Naive B cell (primary cell): ENCODE data around the gene SIAE. TPM values are rescaled to one million over a fixed set of nuclear protein-coding genes. Genes with fewer than 3 reads are reported as not detected.

ENCODE experiments used
- ATAC-seq, 2 donors: fragments of 150-1000 bp; cut with Tn5 transposase; 2 replicates each; pipeline ENCODE4 v1.10.0; 2021; ENCODE audit warnings: low read depth in 2 of 2, mild to moderate bottlenecking in 2 of 2, moderate library complexity in 2 of 2
- DNase-seq: peaks from one replicate; pipeline ENCODE4 v3.0.0; 2022
- H3K27ac Mint-ChIP-seq, 6 donors: one replicate each; pipeline ENCODE4 v1.8.0; 2020 to 2022; ENCODE audit warnings: mild to moderate bottlenecking in 6 of 6, mixed read lengths in 6 of 6, moderate library complexity in 5 of 6, inconsistent platforms in 2 of 6
- H3K27me3 Mint-ChIP-seq, 3 donors: one replicate each; pipeline ENCODE4 v1.8.0; 2021 to 2022; ENCODE audit warnings: mixed read lengths in 3 of 3, mild to moderate bottlenecking in 1 of 3
- H3K36me3 Mint-ChIP-seq, 2 donors: one replicate each; pipeline ENCODE4 v1.8.0; 2020 to 2022; ENCODE audit warnings: mixed read lengths in 2 of 2, inconsistent platforms in 1 of 2, mild to moderate bottlenecking in 1 of 2
- H3K4me1 Mint-ChIP-seq, 3 donors: one replicate each; pipeline ENCODE4 v1.8.0; 2020 to 2022; ENCODE audit warnings: mixed read lengths in 3 of 3, inconsistent platforms in 1 of 3, mild to moderate bottlenecking in 1 of 3, moderate library complexity in 1 of 3
- H3K4me3 Mint-ChIP-seq, 8 donors: one replicate each; pipeline ENCODE4 v1.8.0; 2020 to 2022; ENCODE audit warnings: mild to moderate bottlenecking in 8 of 8, mixed read lengths in 8 of 8, moderate library complexity in 8 of 8, inconsistent platforms in 2 of 8
- H3K9me3 Mint-ChIP-seq, 7 donors: one replicate each; pipeline ENCODE4 v1.8.0; 2020 to 2022; ENCODE audit warnings: mixed read lengths in 7 of 7, mild to moderate bottlenecking in 5 of 7, inconsistent platforms in 2 of 7, moderate library complexity in 1 of 7
- polyA plus RNA-seq, 6 donors: library from polyadenylated mRNA; unstranded; fragments of 300-500 nt; fragmentation: Illumina TruSeq; gene quantifications; one replicate each; pipeline ENCODE4 v1.2.3, GENCODE V29; 2021; ENCODE audit warnings: low read depth in 6 of 6

Gene SIAE
- polyA plus RNA-seq, 6 donors from 2014 or later, result 2.4 to 3.9 (median 3.2) TPM

DNA sequence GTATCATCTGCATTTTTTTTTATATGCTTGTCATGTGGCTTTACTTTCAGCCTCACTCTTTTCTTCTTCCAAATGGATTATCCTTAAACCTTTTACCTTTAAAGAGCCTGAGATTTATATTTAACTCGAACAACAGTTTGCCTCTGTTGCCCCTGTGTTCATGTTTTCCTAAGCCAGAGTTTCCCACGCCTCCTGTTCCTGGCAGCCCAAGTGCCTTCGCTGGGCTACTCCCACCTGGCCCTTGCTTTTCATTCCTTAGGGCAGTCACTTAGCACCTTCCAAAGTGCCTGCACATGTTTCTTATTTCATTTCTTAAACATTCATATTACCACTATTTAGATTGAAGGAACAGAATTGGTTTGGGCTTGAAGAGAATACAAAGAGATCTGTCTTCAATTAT, 37.6 kb downstream of the SIAE start:
- no peaks in the 10 kb centered on the region for H3K9me3 Mint-ChIP-seq
- H3K27me3 Mint-ChIP-seq, result no peaks in the 10 kb centered on the region
- H3K4me1 Mint-ChIP-seq, result no peaks in the 10 kb centered on the region
- ATAC-seq, result no peak
- DNase-seq, result no peak
- no peak overlapping the region for H3K4me3 Mint-ChIP-seq
- H3K27ac Mint-ChIP-seq, result peak overlapping the region in 2 of 6 donors; percentile 43 to 74
- H3K36me3 Mint-ChIP-seq, result peaks cover 8 to 28% of the 10 kb centered on the region in 2 donors

DNA sequence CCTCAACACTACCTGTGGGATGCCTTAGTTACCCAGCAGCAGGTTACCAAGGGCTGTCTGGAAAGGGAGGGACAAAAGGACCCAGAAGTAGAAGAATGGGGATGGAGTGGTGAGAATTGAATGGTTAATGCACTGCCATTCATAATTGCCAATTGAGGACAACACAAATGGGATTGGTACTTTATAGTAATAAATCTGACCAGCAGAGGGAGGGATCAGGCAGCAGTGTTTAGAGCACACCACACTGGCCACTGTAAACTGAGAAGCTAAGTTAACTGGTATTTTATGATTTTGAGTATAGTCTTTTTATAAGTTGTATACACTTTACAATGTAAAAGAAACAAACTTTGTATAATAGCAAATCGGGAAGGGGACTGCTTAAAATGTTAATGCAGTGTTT, 40.2 kb downstream of the SIAE start:
- H3K4me3 Mint-ChIP-seq, result no peak overlapping the region
- peaks cover 8 to 32% of the 10 kb centered on the region in 2 donors for H3K36me3 Mint-ChIP-seq
- no peak for ATAC-seq
- no peaks in the 10 kb centered on the region for H3K27me3 Mint-ChIP-seq
- H3K4me1 Mint-ChIP-seq, result no peaks in the 10 kb centered on the region
- H3K9me3 Mint-ChIP-seq, result no peaks in the 10 kb centered on the region
- DNase-seq, result no peak
- peak overlapping the region in 1 of 6 donors; percentile 53 for H3K27ac Mint-ChIP-seq

- H3K4me3 Mint-ChIP-seq, result no peak overlapping the region
These were observed 43.6 kb downstream of the SIAE start for GRCh38 chr11:124629961-124630360.

DNA sequence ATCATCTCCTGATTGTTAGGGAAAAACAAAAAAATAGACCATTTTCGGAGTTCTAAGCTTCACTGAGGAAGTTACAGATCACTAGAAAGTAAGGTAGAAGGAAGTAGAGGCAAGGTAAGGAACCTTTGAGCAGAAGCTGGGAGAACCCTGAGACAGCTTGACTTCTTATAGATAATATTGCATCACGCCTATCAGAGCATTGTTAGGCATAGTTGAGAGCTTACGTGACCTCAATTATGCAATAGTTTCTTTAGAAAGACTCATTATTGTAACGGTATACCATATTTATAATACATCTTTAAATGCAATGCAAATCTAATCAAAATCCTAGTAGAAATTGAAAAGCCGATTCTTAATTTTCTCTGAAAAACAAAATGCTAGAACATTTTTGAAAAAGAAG, 46.0 kb downstream of the SIAE start:
- Mint-ChIP-seq H3K9me3 (no peaks in the 10 kb centered on the region), H3K36me3 (peaks cover 16% of the 10 kb centered on the region in 2 donors), H3K4me1 (peaks cover 22 to 29% (median 28%) of the 10 kb centered on the region in 3 donors), H3K27me3 (no peaks in the 10 kb centered on the region), H3K4me3 (no peak overlapping the region), H3K27ac (no peak overlapping the region)
- ATAC-seq, result no peak
- no peak for DNase-seq

More at GRCh38 chr11:124629961-124630360, 43.6 kb downstream of the SIAE start:
- Mint-ChIP-seq H3K27ac (no peak overlapping the region), H3K36me3 (peaks cover 24 to 27% of the 10 kb centered on the region in 2 donors), H3K27me3 (no peaks in the 10 kb centered on the region), H3K4me1 (peaks cover 12 to 13% (median 12%) of the 10 kb centered on the region in 3 donors), H3K9me3 (no peaks in the 10 kb centered on the region)
- no peak for ATAC-seq
- no peak for DNase-seq

GRCh38 chr11:124625504-124626168, 47.9 kb downstream of the SIAE start:
- Mint-ChIP-seq H3K36me3 (peaks cover 13 to 16% of the 10 kb centered on the region in 2 donors), H3K27ac (peak overlapping the region in 1 of 6 donors; percentile 58), H3K4me3 (peak overlapping the region in 1 of 8 donors; percentile 95), H3K9me3 (no peaks in the 10 kb centered on the region), H3K27me3 (peaks cover 0 to 5% (median 0%) of the 10 kb centered on the region in 3 donors), H3K4me1 (peaks cover 29 to 34% (median 29%) of the 10 kb centered on the region in 3 donors)
- ATAC-seq (no peak), DNase-seq (no peak)

DNA sequence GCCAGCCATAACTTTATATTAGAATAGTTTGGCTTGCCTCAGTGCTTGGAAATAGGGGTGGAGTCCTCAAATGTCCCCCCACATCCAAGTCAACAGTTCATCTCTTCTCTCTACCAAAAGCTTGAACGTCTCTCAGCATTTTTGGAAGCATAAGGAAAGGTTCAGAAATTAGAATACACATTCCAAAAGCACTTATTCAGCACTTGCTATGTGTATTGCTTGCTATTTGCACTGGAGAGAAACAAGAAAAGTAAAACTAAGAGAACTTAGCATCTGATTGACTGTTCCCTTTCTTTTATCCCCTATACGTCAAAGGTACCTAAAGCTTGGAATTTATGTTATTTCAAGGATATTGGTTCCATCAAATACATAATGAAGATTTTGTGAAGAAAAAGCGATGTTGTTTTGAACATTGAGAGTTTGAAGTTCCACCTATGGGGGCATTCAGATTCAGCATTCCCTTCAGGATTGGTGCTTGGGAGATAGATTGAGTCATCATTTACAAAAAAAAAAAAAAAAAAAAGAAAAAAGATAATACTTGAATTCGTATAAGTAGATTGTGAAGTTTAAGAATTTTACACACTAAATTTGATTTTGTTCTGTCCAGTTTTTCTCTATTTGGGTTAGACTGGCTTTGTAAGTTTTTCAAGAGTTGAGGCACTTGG, 49.5 kb downstream of the SIAE start:
- Mint-ChIP-seq H3K36me3 (peaks cover 13 to 16% of the 10 kb centered on the region in 2 donors), H3K27me3 (peaks cover 8 to 16% (median 13%) of the 10 kb centered on the region in 3 donors), H3K27ac (peak overlapping the region in 4 of 6 donors; percentile 96 to 99 (median 98)), H3K9me3 (no peaks in the 10 kb centered on the region), H3K4me3 (peak overlapping the region; percentile 90 to 99 (median 99)), H3K4me1 (peaks cover 29 to 34% (median 29%) of the 10 kb centered on the region in 3 donors)
- ATAC-seq (no peak), DNase-seq (no peak)

- peak; percentile 96 to 97 for ATAC-seq
- Mint-ChIP-seq H3K27me3 (peaks cover 18 to 28% (median 25%) of the 10 kb centered on the region in 3 donors), H3K36me3 (peaks cover 5 to 16% of the 10 kb centered on the region in 2 donors), H3K9me3 (no peaks in the 10 kb centered on the region), H3K4me3 (peak within 1 kb of the TSS; percentile 90 to 99 (median 99)), H3K27ac (peak within 1 kb of the TSS; percentile 94 to 99 (median 98)), H3K4me1 (peaks cover 29 to 34% (median 29%) of the 10 kb centered on the region in 3 donors)
- DNase-seq, result peak; percentile 76
These were observed 50.7 kb downstream of the SIAE start, which contains the start of gene TBRG1 for GRCh38 chr11:124622531-124623451. TSS of gene TBRG1 (plus strand) at chr11:124622864. CDS start at chr11:124623084, 220 bp downstream.

DNA sequence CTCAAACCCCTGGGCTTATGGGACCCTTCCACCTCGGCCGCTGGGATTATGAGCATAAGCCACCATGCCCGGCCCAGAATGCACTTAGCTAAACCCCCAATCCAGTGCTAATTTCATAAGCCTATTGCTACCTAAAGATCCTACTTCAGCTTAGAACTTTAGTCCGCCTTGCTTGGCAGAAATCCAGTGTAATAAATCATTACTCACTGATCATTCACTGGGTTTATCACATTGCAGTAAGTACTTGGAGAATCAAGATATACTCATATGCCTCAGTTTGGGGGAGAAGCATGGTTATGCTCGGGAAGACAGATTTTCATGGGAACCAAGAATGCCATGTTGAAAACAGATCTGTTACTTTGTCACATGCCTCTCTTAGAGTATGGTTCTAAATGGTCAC, 54.7 kb downstream of the SIAE start:
- H3K4me1 Mint-ChIP-seq, result peaks cover 13 to 16% (median 14%) of the 10 kb centered on the region in 3 donors
- DNase-seq (no peak), ATAC-seq (no peak)
- no peak overlapping the region for H3K27ac Mint-ChIP-seq
- H3K27me3 Mint-ChIP-seq, result peaks cover 28 to 51% (median 50%) of the 10 kb centered on the region in 3 donors
- H3K9me3 Mint-ChIP-seq, result no peaks in the 10 kb centered on the region
- H3K36me3 Mint-ChIP-seq, result no peaks in the 10 kb centered on the region
- H3K4me3 Mint-ChIP-seq, result no peak overlapping the region

DNA sequence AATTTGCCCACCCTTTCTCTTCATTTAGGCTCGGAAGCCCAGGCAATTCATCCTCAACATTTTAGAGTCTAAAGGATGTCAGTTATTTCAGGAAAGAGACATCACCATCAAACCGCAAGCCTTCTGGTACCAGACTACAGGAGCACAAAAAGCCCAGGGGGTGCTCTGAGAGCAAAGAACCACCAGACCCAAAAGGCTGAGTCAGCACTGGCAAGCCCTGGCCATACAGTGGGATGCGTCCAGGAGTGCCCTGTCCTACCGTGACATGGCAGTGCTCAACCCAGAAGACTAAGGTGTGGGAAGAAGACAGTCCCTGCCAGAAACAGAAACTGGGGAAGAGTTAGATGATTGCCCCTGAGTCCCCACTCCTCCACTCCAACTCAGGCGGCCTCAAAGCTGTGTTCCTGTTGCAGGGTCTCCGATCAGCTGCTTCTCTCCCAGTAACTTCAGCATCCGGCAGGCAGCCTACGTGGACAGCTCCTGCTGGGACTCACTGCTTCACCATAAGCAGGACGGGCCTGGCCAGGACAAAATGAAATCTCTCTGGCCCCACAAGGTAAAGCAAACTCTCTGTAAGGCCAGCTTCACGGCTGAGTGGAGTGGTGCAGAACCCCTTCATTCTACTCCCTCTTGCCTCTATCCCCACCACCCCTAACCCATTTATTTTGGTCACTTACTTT, 60.8 kb downstream of the SIAE start:
- Mint-ChIP-seq H3K27ac (no peak overlapping the region), H3K9me3 (no peaks in the 10 kb centered on the region), H3K36me3 (no peaks in the 10 kb centered on the region), H3K4me3 (no peak overlapping the region), H3K27me3 (peaks cover 11 to 39% (median 25%) of the 10 kb centered on the region in 3 donors), H3K4me1 (no peaks in the 10 kb centered on the region)
- DNase-seq, result no peak
- ATAC-seq, result no peak

- no peak overlapping the region for H3K4me3 Mint-ChIP-seq
- H3K4me1 Mint-ChIP-seq, result no peaks in the 10 kb centered on the region
- H3K9me3 Mint-ChIP-seq, result no peaks in the 10 kb centered on the region
- H3K27me3 Mint-ChIP-seq, result peaks cover 8 to 32% (median 18%) of the 10 kb centered on the region in 3 donors
- no peak for ATAC-seq
- H3K36me3 Mint-ChIP-seq, result no peaks in the 10 kb centered on the region
- H3K27ac Mint-ChIP-seq, result no peak overlapping the region
- no peak for DNase-seq
These were observed 61.5 kb downstream of the SIAE start for GRCh38 chr11:124612045-124612444.

DNA sequence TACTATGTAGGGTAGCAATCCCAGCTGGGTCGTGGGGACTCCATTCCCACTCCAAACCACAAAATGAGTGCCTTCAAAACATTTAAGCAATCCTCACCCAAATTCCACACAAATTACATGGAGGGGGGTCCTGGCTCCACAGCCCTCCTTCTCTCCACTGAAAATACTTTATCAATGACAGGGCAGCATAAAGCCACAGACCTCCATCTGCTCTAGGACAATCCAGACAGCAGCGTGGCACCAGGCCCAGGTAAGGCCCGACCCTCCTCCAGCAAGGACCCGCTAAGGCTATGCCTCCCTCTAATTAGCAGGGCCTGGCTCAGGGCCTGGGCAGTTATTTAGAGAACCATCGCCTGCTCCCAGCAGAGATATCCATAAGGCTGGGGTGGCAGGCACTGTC, 62.5 kb downstream of the SIAE start, which contains the start of gene PANX3:
TSS of gene PANX3 (plus strand) at position 365 of the 400 bp plus-strand sequence. CDS start 129 bp downstream, outside the sequence.
- no peaks in the 10 kb centered on the region for H3K9me3 Mint-ChIP-seq
- no peaks in the 10 kb centered on the region for H3K36me3 Mint-ChIP-seq
- H3K27me3 Mint-ChIP-seq, result peaks cover 8 to 26% (median 16%) of the 10 kb centered on the region in 3 donors
- ATAC-seq (no peak), DNase-seq (no peak)
- H3K27ac Mint-ChIP-seq, result peak within 1 kb of the TSS in 1 of 6 donors; percentile 14
- H3K4me1 Mint-ChIP-seq, result peaks cover 0 to under 1% (median 0%) of the 10 kb centered on the region in 3 donors
- no peak within 1 kb of the TSS for H3K4me3 Mint-ChIP-seq

DNA sequence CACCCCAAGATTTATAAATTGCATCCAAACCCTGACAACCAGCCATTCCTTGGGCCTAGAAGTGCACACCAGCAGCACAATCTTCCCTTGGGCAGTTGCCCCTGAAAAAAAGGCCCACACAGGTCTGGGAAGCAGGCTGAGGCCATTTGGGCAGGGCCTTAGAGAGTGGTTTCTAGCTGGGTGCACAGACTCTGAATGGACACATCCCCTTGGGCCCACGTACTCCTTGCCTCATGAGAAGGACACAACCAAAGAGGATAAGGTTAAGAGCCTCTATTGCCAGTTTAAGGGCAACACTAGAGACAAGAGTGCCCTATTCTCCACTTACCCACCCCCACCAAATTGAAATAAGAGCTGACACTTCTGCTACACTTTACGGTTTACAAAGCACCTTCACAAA, 63.2 kb downstream of the SIAE start:
- peaks cover 3 to 5% (median 4%) of the 10 kb centered on the region in 3 donors for H3K4me1 Mint-ChIP-seq
- ATAC-seq, result no peak
- no peak for DNase-seq
- peaks cover 6 to 22% (median 13%) of the 10 kb centered on the region in 3 donors for H3K27me3 Mint-ChIP-seq
- H3K4me3 Mint-ChIP-seq, result no peak overlapping the region
- H3K27ac Mint-ChIP-seq, result no peak overlapping the region
- H3K9me3 Mint-ChIP-seq, result no peaks in the 10 kb centered on the region
- no peaks in the 10 kb centered on the region for H3K36me3 Mint-ChIP-seq
